ENCODE measurements around the gene SDC4. TPM values are rescaled to one million over a fixed set of nuclear protein-coding genes. Genes with fewer than 3 reads are reported as not detected.

Gene SDC4
- total and polyA plus RNA-seq, 4 donors, result 54.4 to 147 (median 83.6) TPM

GRCh38 chr20:45294659-45295058, 53.6 kb downstream of the SDC4 start:
- no peak overlapping the region for H3K27ac ChIP-seq (ENCODE audit: low read depth in 1 of 2, low read length in 2 of 2)
- peaks cover 0 to 12% (median 6%) of the 10 kb centered on the region in 4 donors for H3K4me1 ChIP-seq (ENCODE audit: control insufficient read depth in 4 of 4, insufficient read depth in 4 of 4, low read length in 3 of 4)
- H3K36me3 ChIP-seq (ENCODE audit: control insufficient read depth in 4 of 4, insufficient read depth in 3 of 4, low read depth in 1 of 4, low read length in 3 of 4), result no peaks in the 10 kb centered on the region
- WGBS, result 92% methylated on average over 1 of the region's 1 CpG
- no peaks in the 10 kb centered on the region for H3K27me3 ChIP-seq (ENCODE audit: control insufficient read depth in 4 of 4, insufficient read depth in 4 of 4, low read length in 3 of 4)
- TF ChIP-seq REST (IDR thresholded peaks at IDR 0.05), result no peak
- no peak for TF ChIP-seq RAD21 (IDR thresholded peaks at IDR 0.05)
- TF ChIP-seq TAF1 (conservative IDR thresholded peaks at IDR 0.05), result no peak
- TF ChIP-seq EGR1 (IDR thresholded peaks at IDR 0.05; ENCODE audit: low read depth in 2 of 2), result no peak
- no peak for TF ChIP-seq HNF4G (IDR thresholded peaks at IDR 0.05)
- no peak for TF ChIP-seq HNF4A (conservative IDR thresholded peaks at IDR 0.05)
- no peak for TF ChIP-seq JUND (IDR thresholded peaks at IDR 0.05)
- TF ChIP-seq SP1 (IDR thresholded peaks at IDR 0.05), result no peak
- TF ChIP-seq MAX (IDR thresholded peaks at IDR 0.05), result no peak
- no peak for TF ChIP-seq CTCF (IDR thresholded peaks at IDR 0.05; ENCODE audit: low read depth, low read length, missing input control)
- TF ChIP-seq NR2F2 (IDR thresholded peaks at IDR 0.05), result no peak
- no peak for TF ChIP-seq FOXA1 (IDR thresholded peaks at IDR 0.05)
- no peak for TF ChIP-seq ATF3 (IDR thresholded peaks at IDR 0.05)
- no peak overlapping the region for H3K4me3 ChIP-seq (ENCODE audit: low read depth in 1 of 3, low read length in 3 of 3)
- H3K9ac ChIP-seq (ENCODE audit: low read depth in 1 of 2, low read length in 2 of 2), result no peak overlapping the region
- H3K9me3 ChIP-seq (ENCODE audit: control insufficient read depth in 4 of 4, low read length in 3 of 4), result no peaks in the 10 kb centered on the region
- DNase-seq (ENCODE audit: low spot score), result no peak

GRCh38 chr20:45294003-45294368, 54.2 kb downstream of the SDC4 start:
- no peak for DNase-seq (ENCODE audit: low spot score)
- Histone ChIP-seq H3K9me3 (ENCODE audit: control insufficient read depth in 4 of 4, low read length in 3 of 4) (no peaks in the 10 kb centered on the region), H3K27ac (ENCODE audit: low read depth in 1 of 2, low read length in 2 of 2) (no peak overlapping the region), H3K9ac (ENCODE audit: low read depth in 1 of 2, low read length in 2 of 2) (no peak overlapping the region), H3K27me3 (ENCODE audit: control insufficient read depth in 4 of 4, insufficient read depth in 4 of 4, low read length in 3 of 4) (peaks cover 0 to 2% (median 0%) of the 10 kb centered on the region in 4 donors), H3K4me3 (ENCODE audit: low read depth in 1 of 3, low read length in 3 of 3) (no peak overlapping the region), H3K4me1 (ENCODE audit: control insufficient read depth in 4 of 4, insufficient read depth in 4 of 4, low read length in 3 of 4) (peaks cover 0 to 12% (median 6%) of the 10 kb centered on the region in 4 donors), H3K36me3 (ENCODE audit: control insufficient read depth in 4 of 4, insufficient read depth in 3 of 4, low read depth in 1 of 4, low read length in 3 of 4) (no peaks in the 10 kb centered on the region)
- WGBS, result 51% methylated on average over 5 of the region's 5 CpGs
- TF ChIP-seq MAX (IDR thresholded peaks at IDR 0.05) (no peak), RAD21 (IDR thresholded peaks at IDR 0.05) (no peak), YY1 (IDR thresholded peaks at IDR 0.05) (no peak), HNF4G (IDR thresholded peaks at IDR 0.05) (no peak), NR2F2 (IDR thresholded peaks at IDR 0.05) (no peak)
